A549 (cell line): ENCODE data around the gene SOD3. TPM values are rescaled to one million over a fixed set of nuclear protein-coding genes. Genes with fewer than 3 reads are reported as not detected.
A peak's percentile ranks its signal among the peaks of the same experiment; 100 is the strongest.

ENCODE experiments used
- ATAC-seq, 2 experiments: fragments of 200-7000 bp in 1 of 2; fragments of >200 bp in 1 of 2; cut with Nextera tagmentation in 1 of 2; cut with Tn5 transposase in 1 of 2; 3 replicates each; pipeline versions ENCODE4 v1.8.0 to v1.9.1; 2018 to 2020; ENCODE audit warnings: mild to moderate bottlenecking in 1 of 2, moderate library complexity in 1 of 2
- CTCF ChIA-PET: fragments of 300-600 bp; sonication (Branson Sonifier 250); formaldehyde crosslinking; extraction: SDS; loops from one replicate; lab custom pipeline; 2021; ENCODE audit warnings: antibody characterized with exemption, inconsistent platforms; lab: Yijun Ruan, JAX
- POLR2A ChIA-PET: fragments of 350-600 bp; formaldehyde crosslinking; extraction: SDS; loops from one replicate; lab custom pipeline; 2021; ENCODE audit warnings: antibody characterized with exemption, inconsistent platforms; lab: Yijun Ruan, JAX
- DNase-seq, 2 experiments: peaks; one replicate each; pipeline versions ENCODE4 v3.0.0 to v3.0.0-alpha.2; 2011 to 2016; ENCODE audit warnings: low read depth in 1 of 2, low spot score in 1 of 2
- FAIRE-seq: peaks from 2 replicates; lab custom pipeline; 2011; peaks lifted over from hg19 to GRCh38; lab: Jason Lieb, UNC
- H3K27ac ChIP-seq, 2 experiments: fragments of >200 bp; sonication (Bioruptor Twin); formaldehyde crosslinking; 3 replicates each; pipeline ENCODE4 v1.5.1; 2016 to 2017
- H3K4me1 ChIP-seq: fragments of >200 bp; sonication (Bioruptor Twin); formaldehyde crosslinking; 3 replicates; pipeline ENCODE4 v1.6.1; 2016
- H3K4me2 ChIP-seq: fragments of >200 bp; sonication (Bioruptor Twin); formaldehyde crosslinking; 3 replicates; pipeline ENCODE4 v1.6.1; 2016
- H3K4me3 ChIP-seq: fragments of >200 bp; sonication (Bioruptor Twin); formaldehyde crosslinking; 3 replicates; pipeline ENCODE4 v1.5.1; 2016
- H3K9me3 ChIP-seq: fragments of >200 bp; sonication (Bioruptor Twin); formaldehyde crosslinking; 3 replicates; pipeline ENCODE4 v1.6.1; 2016
- ATOH8 ChIP-seq: fragments of 250-450 bp; sonication (Bioruptor Pico); IDR thresholded peaks from 2 replicates; pipeline ENCODE4 v1.5.0; 2020; ENCODE audit warnings: low read depth, mild to moderate bottlenecking, moderate library complexity
- EP300 ChIP-seq, 2 experiments: fragments of >200 bp; sonication (Bioruptor Twin); formaldehyde crosslinking; IDR thresholded peaks; 2 replicates in 1 of 2; 3 replicates in 1 of 2; pipeline ENCODE4 v1.6.1; 2016 to 2017
- ESRRA ChIP-seq: fragments of 150-350 bp; IDR thresholded peaks from 2 replicates; pipeline ENCODE4 v1.6.1; 2014; ENCODE audit warnings: mild to moderate bottlenecking, low read length, borderline replicate concordance
- FOSL2 ChIP-seq, 2 experiments: fragments of 450-650 bp in 1 of 2; fragments of >200 bp in 1 of 2; sonication (Bioruptor Twin) in 1 of 2; formaldehyde crosslinking; IDR thresholded peaks; 2 replicates each; pipeline versions ENCODE4 v1.5.0 to v1.6.1; 2016 to 2020; ENCODE audit warnings: mild to moderate bottlenecking in 1 of 2, moderate library complexity in 1 of 2
- GATA3 ChIP-seq: IDR thresholded peaks from 2 replicates; pipeline ENCODE4 v1.6.1; 2012; ENCODE audit warnings: borderline replicate concordance
- HEYL ChIP-seq: fragments of 250-450 bp; sonication (Bioruptor Pico); IDR thresholded peaks from 2 replicates; pipeline ENCODE4 v1.8.0; 2021; ENCODE audit warnings: mild to moderate bottlenecking, moderate library complexity
- HOXB13 ChIP-seq: fragments of 250-450 bp; sonication (Bioruptor Pico); IDR thresholded peaks from 2 replicates; pipeline ENCODE4 v1.5.0; 2020; ENCODE audit warnings: low read depth, mild to moderate bottlenecking, moderate library complexity
- HOXB5 ChIP-seq: fragments of 250-450 bp; sonication (Bioruptor Pico); IDR thresholded peaks from 2 replicates; pipeline ENCODE4 v1.5.0; 2020; ENCODE audit warnings: mild to moderate bottlenecking, moderate library complexity
- JUN ChIP-seq, 2 experiments: fragments of >200 bp; sonication (Bioruptor Twin); formaldehyde crosslinking; IDR thresholded peaks; 2 replicates in 1 of 2; 3 replicates in 1 of 2; pipeline ENCODE4 v1.6.1; 2016 to 2017
- KDM1A ChIP-seq: fragments of 200-600 bp; sonication (generic); IDR thresholded peaks from 2 replicates; pipeline ENCODE4 v1.6.1; 2016; ENCODE audit warnings: low read depth, mild to moderate bottlenecking
- KDM5A ChIP-seq: fragments of 200-600 bp; sonication (generic); IDR thresholded peaks from 2 replicates; pipeline ENCODE4 v1.6.1; 2016; ENCODE audit warnings: antibody characterized with exemption, mild to moderate bottlenecking
- MAFK ChIP-seq: fragments of 450-650 bp; IDR thresholded peaks from 2 replicates; pipeline ENCODE4 v1.6.1; 2014; ENCODE audit not compliant: partially characterized antibody
- MAX ChIP-seq: IDR thresholded peaks from 2 replicates; pipeline ENCODE4 v1.6.1; 2012
- MYC ChIP-seq: IDR thresholded peaks from 2 replicates; pipeline ENCODE4 v1.6.1; 2012; ENCODE audit warnings: mild to moderate bottlenecking, inconsistent platforms, low read length, improper control_type of control experiment, borderline replicate concordance
- NFE2L2 ChIP-seq: fragments of 150-350 bp; conservative IDR thresholded peaks from 2 replicates; pipeline ENCODE4 v1.6.1; 2014; ENCODE audit warnings: low read length
- NPAS2 ChIP-seq: fragments of 250-450 bp; sonication (Bioruptor Pico); IDR thresholded peaks from 2 replicates; pipeline ENCODE4 v1.8.0; 2022; ENCODE audit warnings: mild to moderate bottlenecking, moderate library complexity, borderline replicate concordance
- NR3C1 ChIP-seq: fragments of >200 bp; sonication (Bioruptor Twin); formaldehyde crosslinking; IDR thresholded peaks from 3 replicates; pipeline ENCODE4 v1.6.1; 2017
- RAD21 ChIP-seq, 2 experiments: fragments of >200 bp in 1 of 2; sonication (Bioruptor Twin) in 1 of 2; formaldehyde crosslinking in 1 of 2; IDR thresholded peaks in 1 of 2; conservative IDR thresholded peaks in 1 of 2; 2 replicates in 1 of 2; 3 replicates in 1 of 2; pipeline ENCODE4 v1.6.1; 2012 to 2018; ENCODE audit warnings: inconsistent platforms in 1 of 2
- RFX5 ChIP-seq: fragments of 450-650 bp; IDR thresholded peaks from 2 replicates; pipeline ENCODE4 v1.7.1; 2014; ENCODE audit warnings: antibody characterized with exemption, mild to moderate bottlenecking, moderate library complexity
- RNF2 ChIP-seq: fragments of 200-600 bp; sonication (generic); IDR thresholded peaks from 2 replicates; pipeline ENCODE4 v1.6.1; 2016; ENCODE audit warnings: low read depth, mild to moderate bottlenecking, antibody characterized with exemption, moderate library complexity, borderline replicate concordance
- SMC3 ChIP-seq: fragments of >200 bp; sonication (Bioruptor Twin); formaldehyde crosslinking; IDR thresholded peaks from 3 replicates; pipeline ENCODE4 v1.6.1; 2018; ENCODE audit warnings: inconsistent platforms
- TFCP2L1 ChIP-seq: fragments of 250-450 bp; sonication (Bioruptor Pico); IDR thresholded peaks from 2 replicates; pipeline ENCODE4 v1.5.0; 2021; ENCODE audit warnings: mild to moderate bottlenecking
- TP53 ChIP-seq: fragments of 250-450 bp; sonication (Bioruptor Pico); IDR thresholded peaks from 2 replicates; pipeline ENCODE4 v1.5.0; 2021; ENCODE audit warnings: mild to moderate bottlenecking, moderate library complexity
- ZFP36 ChIP-seq: fragments of 450-650 bp; IDR thresholded peaks from 2 replicates; pipeline ENCODE4 v1.6.1; 2014; ENCODE audit warnings: borderline replicate concordance; ENCODE audit not compliant: partially characterized antibody
- ZNF302 ChIP-seq: fragments of 250-450 bp; sonication (Bioruptor Pico); IDR thresholded peaks from 2 replicates; pipeline ENCODE4 v1.9.0; 2021; ENCODE audit warnings: inconsistent platforms, mild to moderate bottlenecking, moderate library complexity
- ZSCAN20 ChIP-seq: fragments of 250-450 bp; sonication (Bioruptor Pico); IDR thresholded peaks from 2 replicates; pipeline ENCODE4 v1.8.0; 2022; ENCODE audit warnings: mild to moderate bottlenecking, moderate library complexity
- WGBS: methylation state at CpG from one replicate; pipeline ENCODE4 v1.1.6; 2017; ENCODE audit errors: missing lambda C conversion rate; 5-methylcytosine and 5-hydroxymethylcytosine counted together
- polyA plus RNA-seq, 4 experiments: library from polyadenylated mRNA; depleted of rRNA in 3 of 4; stranded (reverse); fragments of >200 nt; fragmentation: RNase III in 1 of 4; extraction: RNeasy Plus Mini Kit Qiagen cat#74134 plus additional on column Dnase treatment in 1 of 4; gene quantifications; 2 replicates in 3 of 4; 3 replicates in 1 of 4; pipeline ENCODE4 v1.2.3, GENCODE V29; 2011 to 2017
- TF ChIP-seq, protein P1 (sequence below): fragments of >200 bp; sonication (Bioruptor Twin); formaldehyde crosslinking; IDR thresholded peaks from 3 replicates; pipeline ENCODE4 v1.5.1; 2016
- TF ChIP-seq, protein P2 (sequence below): IDR thresholded peaks from 2 replicates; pipeline ENCODE4 v1.6.1; 2012; ENCODE audit warnings: low read depth, borderline replicate concordance

SOD3 gene
- polyA plus RNA-seq, 2 of the 4 experiments (the other 2 are of a cell fraction), result not detected

- CTCF ChIA-PET, result interaction anchor here (0.6 to 1.4 kb wide), 2 partner anchors 10 to 322 kb away, joined by 3 read pairs; no protein-coding TSS in a partner anchor
- WGBS, result 55% methylated on average over 4 of the region's 4 CpGs
- DNase-seq (no peak), FAIRE-seq (no peak), ATAC-seq (no peak)
- H3K4me2 ChIP-seq, result no peak overlapping the region
- POLR2A ChIA-PET, result no interaction called here
- TF ChIP-seq TFCP2L1 (CRISPR knock-in tag) (no peak), KDM1A (no peak), GATA3 (no peak)
- H3K9me3 ChIP-seq, result no peaks in the 10 kb centered on the region
- H3K4me1 ChIP-seq, result no peaks in the 10 kb centered on the region
- no peak overlapping the region for H3K4me3 ChIP-seq
- H3K27ac ChIP-seq, result no peak overlapping the region
These were observed 2.8 kb upstream of the SOD3 start for GRCh38 chr4:24792552-24792951.

DNA sequence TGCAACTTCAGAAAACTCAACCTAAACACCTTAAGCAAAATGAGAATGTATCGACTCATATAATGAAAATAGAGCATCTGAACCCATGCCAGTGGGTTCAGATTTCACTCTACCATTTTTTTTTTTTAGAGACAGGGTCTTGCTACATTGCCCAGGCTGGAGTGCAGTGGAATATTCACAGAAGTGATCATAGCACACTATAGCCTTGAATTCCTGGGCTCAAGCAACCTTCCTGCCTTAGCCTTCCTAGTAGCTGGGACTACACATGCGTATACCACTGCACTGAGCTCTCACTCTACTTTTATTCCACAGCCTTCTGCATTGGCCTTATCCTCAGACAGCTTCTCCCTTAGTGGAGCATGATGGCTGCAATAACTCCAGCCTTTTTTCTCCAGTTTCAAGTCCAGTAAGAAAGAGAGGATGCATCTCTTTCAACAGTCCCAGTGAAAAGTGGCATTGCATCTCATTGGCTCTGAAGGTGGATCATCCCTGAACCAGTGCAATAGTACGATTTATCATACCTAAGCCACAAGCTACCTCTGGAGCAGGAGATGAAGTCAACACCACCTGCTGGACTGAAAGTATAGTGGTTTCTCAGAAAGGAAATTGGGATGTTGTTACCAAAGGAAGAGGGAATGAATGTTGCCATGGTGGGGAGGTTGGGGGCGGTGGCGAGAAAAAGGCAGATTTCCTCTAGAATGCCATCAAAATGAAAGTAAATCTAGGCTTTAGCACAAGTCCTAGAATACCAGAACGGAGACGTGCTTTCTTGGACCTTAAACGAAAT lies 2.0 kb upstream of the SOD3 start:
- CTCF ChIA-PET, result interaction anchor here (0.6 to 1.4 kb wide), 3 partner anchors 11 to 323 kb away, joined by 3 to 4 read pairs (median 3); no protein-coding TSS in a partner anchor
- H3K4me1 ChIP-seq, result no peaks in the 10 kb centered on the region
- no peak overlapping the region for H3K4me3 ChIP-seq
- FAIRE-seq (no peak), ATAC-seq (peak in 1 of 2 experiments; percentile 68; a peak in 3 of 6 replicates), DNase-seq (peak; percentile 8 to 27)
- H3K27ac ChIP-seq, result no peak overlapping the region
- POLR2A ChIA-PET, result no interaction called here
- H3K4me2 ChIP-seq, result no peak overlapping the region
- H3K9me3 ChIP-seq, result no peaks in the 10 kb centered on the region
- 56% methylated on average over 8 of the region's 8 CpGs for WGBS
- TF ChIP-seq TP53 (CRISPR knock-in tag) (no peak), HOXB5 (no peak), JUN (IDR thresholded peaks at IDR 0.05) (no peak), RAD21 (conservative IDR thresholded peaks at IDR 0.05 in 1 of 2, IDR thresholded peaks at IDR 0.05 in 1 of 2) (peak; percentile 35 to 48; a peak in 4 of 5 replicates), SMC3 (peak; percentile 30; the same call in 2 of the 3 replicates), ESRRA (no peak)
- TF ChIP-seq, protein P1, sequence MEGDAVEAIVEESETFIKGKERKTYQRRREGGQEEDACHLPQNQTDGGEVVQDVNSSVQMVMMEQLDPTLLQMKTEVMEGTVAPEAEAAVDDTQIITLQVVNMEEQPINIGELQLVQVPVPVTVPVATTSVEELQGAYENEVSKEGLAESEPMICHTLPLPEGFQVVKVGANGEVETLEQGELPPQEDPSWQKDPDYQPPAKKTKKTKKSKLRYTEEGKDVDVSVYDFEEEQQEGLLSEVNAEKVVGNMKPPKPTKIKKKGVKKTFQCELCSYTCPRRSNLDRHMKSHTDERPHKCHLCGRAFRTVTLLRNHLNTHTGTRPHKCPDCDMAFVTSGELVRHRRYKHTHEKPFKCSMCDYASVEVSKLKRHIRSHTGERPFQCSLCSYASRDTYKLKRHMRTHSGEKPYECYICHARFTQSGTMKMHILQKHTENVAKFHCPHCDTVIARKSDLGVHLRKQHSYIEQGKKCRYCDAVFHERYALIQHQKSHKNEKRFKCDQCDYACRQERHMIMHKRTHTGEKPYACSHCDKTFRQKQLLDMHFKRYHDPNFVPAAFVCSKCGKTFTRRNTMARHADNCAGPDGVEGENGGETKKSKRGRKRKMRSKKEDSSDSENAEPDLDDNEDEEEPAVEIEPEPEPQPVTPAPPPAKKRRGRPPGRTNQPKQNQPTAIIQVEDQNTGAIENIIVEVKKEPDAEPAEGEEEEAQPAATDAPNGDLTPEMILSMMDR, result peak; percentile 16; the same call in 1 of the 3 replicates
- TF ChIP-seq, all 56 proteins: peak for 3

GRCh38 chr4:24794051-24794450 lies 1.3 kb upstream of the SOD3 start:
- no peaks in the 10 kb centered on the region for H3K9me3 ChIP-seq

More at GRCh38 chr4:24794051-24794450, 1.3 kb upstream of the SOD3 start:
- TF ChIP-seq MAX (no peak), ZSCAN20 (CRISPR knock-in tag) (no peak), ATOH8 (no peak), KDM5A (no peak), EP300 (IDR thresholded peaks at IDR 0.05) (no peak), RFX5 (no peak), HEYL (CRISPR knock-in tag) (no peak), NR3C1 (no peak), MYC (no peak), NFE2L2 (no peak), KDM1A (no peak), RNF2 (no peak), ZNF302 (CRISPR knock-in tag) (no peak), ZFP36 (no peak), FOSL2 (IDR thresholded peaks at IDR 0.05) (no peak), FOSL2 (CRISPR knock-in tag; IDR thresholded peaks at IDR 0.05) (no peak), NPAS2 (CRISPR knock-in tag) (no peak), HOXB13 (CRISPR knock-in tag) (no peak), MAFK (no peak)
- TF ChIP-seq, protein P2, sequence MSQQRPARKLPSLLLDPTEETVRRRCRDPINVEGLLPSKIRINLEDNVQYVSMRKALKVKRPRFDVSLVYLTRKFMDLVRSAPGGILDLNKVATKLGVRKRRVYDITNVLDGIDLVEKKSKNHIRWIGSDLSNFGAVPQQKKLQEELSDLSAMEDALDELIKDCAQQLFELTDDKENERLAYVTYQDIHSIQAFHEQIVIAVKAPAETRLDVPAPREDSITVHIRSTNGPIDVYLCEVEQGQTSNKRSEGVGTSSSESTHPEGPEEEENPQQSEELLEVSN, result no peak
- CTCF ChIA-PET, result interaction anchor here (0.7 to 1.1 kb wide), 4 partner anchors 13 to 305 kb away, joined by 3 to 4 read pairs (median 3); no protein-coding TSS in a partner anchor
- ATAC-seq (no peak), DNase-seq (no peak), FAIRE-seq (no peak)
- H3K4me3 ChIP-seq, result no peak overlapping the region
- POLR2A ChIA-PET, result no interaction called here
- 80% methylated on average over 4 of the region's 4 CpGs for WGBS
- H3K4me1 ChIP-seq, result no peaks in the 10 kb centered on the region
- no peak overlapping the region for H3K27ac ChIP-seq
- H3K4me2 ChIP-seq, result no peak overlapping the region
